Endothelial cell of coronary artery (primary cell): ENCODE measurements around the gene TMEM271. TPM values are rescaled to one million over a fixed set of nuclear protein-coding genes. Genes with fewer than 3 reads are reported as not detected.

Source experiments
- total RNA-seq: library from RNA; depleted of rRNA; stranded (reverse); fragments of >200 nt; gene quantifications from 2 replicates; pipeline ENCODE4 v1.2.3, GENCODE V29; 2014

The TMEM271 gene
- not detected in 2 replicates for total RNA-seq

DNA sequence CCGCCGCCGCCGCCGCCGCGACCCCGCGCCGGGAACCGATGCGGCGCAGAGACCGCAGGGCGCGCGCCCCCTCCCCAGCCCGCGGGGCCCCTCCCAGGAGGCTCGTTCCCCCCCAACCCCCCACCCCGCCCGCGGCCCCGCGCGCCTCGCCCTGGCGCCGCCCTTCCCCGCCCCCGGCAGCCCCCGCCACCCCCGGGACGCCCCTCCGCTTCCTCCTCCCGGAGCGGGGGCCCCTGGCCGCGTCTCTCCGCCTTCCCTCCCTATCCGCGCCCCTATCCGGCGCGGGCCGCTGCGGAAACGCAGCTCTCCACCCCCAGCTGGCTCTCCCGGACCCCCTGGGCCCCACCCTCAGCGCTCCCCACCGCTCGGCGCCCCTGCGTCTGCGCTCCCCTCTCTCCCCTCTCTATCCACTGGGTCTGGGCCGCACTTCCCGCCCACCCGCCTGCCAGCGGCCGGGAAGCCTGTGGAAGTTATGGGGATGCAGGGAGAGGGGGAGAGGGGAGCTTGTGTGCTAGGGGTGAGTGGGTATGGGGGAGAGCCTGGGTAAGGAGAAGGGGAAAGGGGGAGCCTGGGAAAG is at the start of gene TMEM271:
TMEM271 (minus strand) TSS at position 51 of the 577 bp plus-strand sequence. CDS start 233 bp downstream, outside the sequence.

GRCh38 chr4:624705-625590 is 48.9 kb upstream of the TMEM271 start, which contains the start of gene PDE6B:
Gene PDE6B (plus strand): TSS chr4:625573. CDS start chr4:625627, 54 bp downstream.

Other genes with a start within 250 kb of the TMEM271 start
- 7.6 and 11.8 TPM in 2 replicates for gene ZNF141, start 238.5 kb downstream of the TMEM271 start, total RNA-seq
- 12.7 and 19.1 TPM in 2 replicates for gene ZNF721, start 77.1 kb downstream of the TMEM271 start, total RNA-seq
- 49.2 and 62.3 TPM in 2 replicates for gene PIGG, start 77.1 kb downstream of the TMEM271 start, total RNA-seq
- 1.7 and 3.2 TPM in 2 replicates for gene PDE6B, start 49.3 kb upstream of the TMEM271 start, total RNA-seq
- 348 and 417 TPM in 2 replicates for gene ATP5ME, start 98.0 kb upstream of the TMEM271 start, total RNA-seq
- 12.0 and 14.0 TPM in 2 replicates for gene MYL5, start 98.2 kb upstream of the TMEM271 start, total RNA-seq
- 1.7 and 3.3 TPM in 2 replicates for gene SLC49A3, start 112.9 kb upstream of the TMEM271 start, total RNA-seq
- gene PCGF3, start 129.5 kb upstream of the TMEM271 start, total RNA-seq = 46.2 and 60.5 TPM in 2 replicates
- 0.47 and 8.0 TPM in 2 replicates for gene CPLX1, start 249.8 kb upstream of the TMEM271 start, total RNA-seq